Liver (tissue), 3 donors: ENCODE measurements around the gene ALOX15.

Source experiments
- FOXA1 ChIP-seq: IDR thresholded peaks from 2 replicates; pipeline ENCODE4 v1.6.1; 2016; ENCODE audit warnings: antibody characterized with exemption
- HNF4G ChIP-seq: IDR thresholded peaks from 2 replicates; pipeline ENCODE4 v1.6.1; 2016; ENCODE audit warnings: antibody characterized with exemption
- JUND ChIP-seq, 2 donors: IDR thresholded peaks; 2 replicates each; pipeline ENCODE4 v1.6.1; 2016; ENCODE audit warnings: antibody characterized with exemption in 2 of 2
- RAD21 ChIP-seq, 2 donors: IDR thresholded peaks; 2 replicates each; pipeline ENCODE4 v1.6.1; 2016; ENCODE audit warnings: antibody characterized with exemption in 2 of 2, mild to moderate bottlenecking in 2 of 2
- REST ChIP-seq: IDR thresholded peaks from 2 replicates; pipeline ENCODE4 v1.6.1; 2016; ENCODE audit warnings: antibody characterized with exemption, mild to moderate bottlenecking
- ZBTB33 ChIP-seq: IDR thresholded peaks from 2 replicates; pipeline ENCODE4 v1.6.1; 2016; ENCODE audit warnings: antibody characterized with exemption
- TF ChIP-seq, protein P1 (sequence below): fragments of 150-350 bp; IDR thresholded peaks from 2 replicates; pipeline ENCODE4 v1.5.1; 2017; ENCODE audit warnings: improper control_type of control experiment, low read depth, low read length; ENCODE audit not compliant: missing input control
- TF ChIP-seq, protein P2 (sequence below): IDR thresholded peaks from 2 replicates; pipeline ENCODE4 v1.6.1; 2016; ENCODE audit warnings: antibody characterized with exemption
- donor health status: healthy.
- donor health status: healthy.

DNA sequence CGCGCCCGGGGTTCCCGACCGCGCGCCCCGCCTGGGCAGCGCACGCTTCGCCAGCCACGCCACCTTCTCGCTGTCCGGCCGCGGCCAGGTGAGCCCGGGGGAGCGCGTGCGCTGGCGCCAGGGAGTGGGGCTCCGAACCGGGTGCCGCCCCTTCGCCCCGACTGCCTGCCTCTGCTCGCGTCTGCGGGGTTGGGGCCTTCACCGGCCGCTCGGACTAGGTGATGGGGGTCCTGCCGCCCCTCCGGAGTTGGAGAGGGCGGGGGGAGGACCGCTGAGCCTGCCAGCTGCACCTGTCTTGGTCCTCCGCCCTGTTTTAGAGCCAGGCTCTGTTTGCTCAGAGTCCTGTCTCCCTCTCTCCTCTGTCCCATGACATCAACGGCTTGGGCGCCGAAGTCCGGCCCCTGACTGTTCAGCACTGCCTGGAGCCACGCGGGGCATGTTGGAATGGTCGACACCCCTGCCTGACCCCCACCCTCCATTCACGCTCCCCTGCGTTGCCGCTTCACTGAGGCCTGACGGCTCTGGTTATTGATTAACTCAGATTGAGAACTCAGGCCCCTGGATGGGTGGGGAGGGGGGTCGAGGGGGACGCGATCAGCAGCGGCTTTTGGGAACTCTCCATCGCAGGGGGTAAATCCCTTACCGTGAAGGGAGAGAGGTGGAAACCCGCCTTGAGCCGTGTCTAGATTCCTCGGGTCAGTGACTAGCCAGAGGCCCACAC, 56.4 kb downstream of the ALOX15 start:
- TF ChIP-seq, protein P1, sequence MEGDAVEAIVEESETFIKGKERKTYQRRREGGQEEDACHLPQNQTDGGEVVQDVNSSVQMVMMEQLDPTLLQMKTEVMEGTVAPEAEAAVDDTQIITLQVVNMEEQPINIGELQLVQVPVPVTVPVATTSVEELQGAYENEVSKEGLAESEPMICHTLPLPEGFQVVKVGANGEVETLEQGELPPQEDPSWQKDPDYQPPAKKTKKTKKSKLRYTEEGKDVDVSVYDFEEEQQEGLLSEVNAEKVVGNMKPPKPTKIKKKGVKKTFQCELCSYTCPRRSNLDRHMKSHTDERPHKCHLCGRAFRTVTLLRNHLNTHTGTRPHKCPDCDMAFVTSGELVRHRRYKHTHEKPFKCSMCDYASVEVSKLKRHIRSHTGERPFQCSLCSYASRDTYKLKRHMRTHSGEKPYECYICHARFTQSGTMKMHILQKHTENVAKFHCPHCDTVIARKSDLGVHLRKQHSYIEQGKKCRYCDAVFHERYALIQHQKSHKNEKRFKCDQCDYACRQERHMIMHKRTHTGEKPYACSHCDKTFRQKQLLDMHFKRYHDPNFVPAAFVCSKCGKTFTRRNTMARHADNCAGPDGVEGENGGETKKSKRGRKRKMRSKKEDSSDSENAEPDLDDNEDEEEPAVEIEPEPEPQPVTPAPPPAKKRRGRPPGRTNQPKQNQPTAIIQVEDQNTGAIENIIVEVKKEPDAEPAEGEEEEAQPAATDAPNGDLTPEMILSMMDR: no peak
- TF ChIP-seq HNF4G (no peak), ZBTB33 (no peak), REST (no peak), JUND (IDR thresholded peaks at IDR 0.05) (no peak), FOXA1 (no peak), RAD21 (IDR thresholded peaks at IDR 0.05) (no peak)
- TF ChIP-seq, protein P2, sequence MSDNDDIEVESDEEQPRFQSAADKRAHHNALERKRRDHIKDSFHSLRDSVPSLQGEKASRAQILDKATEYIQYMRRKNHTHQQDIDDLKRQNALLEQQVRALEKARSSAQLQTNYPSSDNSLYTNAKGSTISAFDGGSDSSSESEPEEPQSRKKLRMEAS: no peak
